H7 (cell line): ENCODE data around the gene FUT8. TPM values are rescaled to one million over a fixed set of nuclear protein-coding genes. Genes with fewer than 3 reads are reported as not detected.

Experiments used
- DNase-seq: peaks from one replicate; pipeline ENCODE4 v3.0.0; 2012
- H3K27me3 ChIP-seq: 2 replicates; pipeline ENCODE4 v1.6.0; 2011; ENCODE audit warnings: mild to moderate bottlenecking, low read length; ENCODE audit not compliant: control insufficient read depth, insufficient read depth
- H3K36me3 ChIP-seq: replicated peaks from 2 replicates; pipeline ENCODE4 v1.5.1; 2011; ENCODE audit warnings: low read length; ENCODE audit not compliant: control insufficient read depth, insufficient read depth
- H3K4me3 ChIP-seq: 2 replicates; pipeline ENCODE4 v1.5.1; 2011; ENCODE audit warnings: low read depth, mild to moderate bottlenecking, control low read depth, low read length, moderate library complexity; ENCODE audit not compliant: insufficient read depth
- total RNA-seq: library from RNA; depleted of rRNA; stranded (reverse); fragments of >200 nt; shearing (Covaris generic); gene quantifications from 2 replicates; pipeline ENCODE4 v1.2.3, GENCODE V29; 2014

The FUT8 gene
- total RNA-seq, 1 experiment from 2014 or later, result 34.9 TPM

DNA sequence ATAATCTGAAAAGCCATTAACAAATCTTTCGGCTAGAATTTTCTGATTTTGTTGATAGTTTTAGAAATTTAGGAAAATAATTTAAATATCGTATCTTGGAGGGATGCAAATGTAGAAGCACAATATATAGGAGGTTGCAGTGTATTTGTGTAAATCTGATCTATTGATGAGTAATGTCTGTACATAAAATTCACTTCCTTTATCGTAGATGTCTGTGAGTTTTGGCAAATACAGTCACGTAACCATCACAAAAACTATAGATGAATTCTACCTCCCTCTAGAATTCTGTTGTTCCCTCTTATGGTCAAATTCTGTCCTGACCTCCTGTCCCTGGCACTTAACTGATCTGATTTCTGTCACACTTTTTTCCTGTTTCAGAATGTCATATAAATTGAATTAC lies 151.8 kb downstream of the FUT8 start:
- no peak overlapping the region for H3K4me3 ChIP-seq
- H3K27me3 ChIP-seq, result no peaks in the 10 kb centered on the region
- H3K36me3 ChIP-seq, result no peaks in the 10 kb centered on the region
- DNase-seq, result no peak

DNA sequence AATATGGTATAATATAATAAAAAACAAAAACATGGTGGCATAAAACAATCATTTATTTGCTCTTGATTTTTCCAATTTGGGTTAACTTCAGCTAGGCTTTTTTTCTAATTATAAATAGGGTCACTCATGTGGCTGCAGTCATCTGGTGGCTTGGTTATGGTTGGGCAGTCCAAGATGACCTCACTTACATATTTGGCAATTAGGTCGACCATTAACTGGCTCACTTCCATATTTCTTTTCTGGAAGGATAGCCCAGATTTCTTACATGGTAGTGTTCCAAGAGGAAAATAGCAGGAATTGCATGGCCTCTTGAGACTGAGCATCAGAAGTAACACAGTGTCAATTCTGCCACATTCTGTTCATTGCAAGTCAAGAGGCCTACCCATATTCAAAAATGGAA lies 153.4 kb downstream of the FUT8 start:
- DNase-seq, result no peak
- no peaks in the 10 kb centered on the region for H3K27me3 ChIP-seq
- no peak overlapping the region for H3K4me3 ChIP-seq
- no peaks in the 10 kb centered on the region for H3K36me3 ChIP-seq

DNA sequence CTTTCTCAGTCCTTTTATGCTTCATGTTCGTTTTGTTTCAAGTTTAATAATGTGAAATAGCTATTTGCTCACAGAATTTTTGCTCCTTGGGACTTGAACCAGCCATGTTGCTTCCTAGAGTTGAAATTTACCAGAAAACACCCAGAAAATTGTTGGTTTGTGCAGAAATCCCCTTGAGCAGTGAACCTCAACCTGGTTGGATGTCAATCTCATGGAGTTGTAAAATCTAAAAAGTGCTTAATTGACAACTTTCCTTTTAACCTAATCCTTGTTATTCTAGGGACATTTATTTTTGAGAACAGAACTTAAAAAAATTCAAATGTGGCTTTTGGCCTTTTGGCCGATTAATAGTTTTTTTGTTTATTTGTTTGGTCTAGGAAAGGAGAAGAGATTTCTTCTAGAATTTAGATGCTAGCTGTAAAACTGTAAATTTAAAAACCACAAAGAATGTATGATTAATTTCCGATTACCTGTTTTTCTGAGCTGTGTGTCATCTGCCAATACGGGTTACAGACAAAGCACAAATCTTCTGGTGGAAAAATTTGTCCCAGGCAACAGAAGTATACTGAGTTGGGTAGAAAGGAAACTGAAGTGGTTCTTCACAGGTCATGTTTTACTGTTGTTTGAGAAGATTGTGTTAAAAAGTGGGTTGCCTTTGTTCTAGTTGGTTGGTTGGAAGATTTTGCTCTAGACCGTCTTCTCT lies 154.4 kb downstream of the FUT8 start:
- Histone ChIP-seq H3K36me3 (no peaks in the 10 kb centered on the region), H3K27me3 (no peaks in the 10 kb centered on the region), H3K4me3 (no peak overlapping the region)
- no peak for DNase-seq

DNA sequence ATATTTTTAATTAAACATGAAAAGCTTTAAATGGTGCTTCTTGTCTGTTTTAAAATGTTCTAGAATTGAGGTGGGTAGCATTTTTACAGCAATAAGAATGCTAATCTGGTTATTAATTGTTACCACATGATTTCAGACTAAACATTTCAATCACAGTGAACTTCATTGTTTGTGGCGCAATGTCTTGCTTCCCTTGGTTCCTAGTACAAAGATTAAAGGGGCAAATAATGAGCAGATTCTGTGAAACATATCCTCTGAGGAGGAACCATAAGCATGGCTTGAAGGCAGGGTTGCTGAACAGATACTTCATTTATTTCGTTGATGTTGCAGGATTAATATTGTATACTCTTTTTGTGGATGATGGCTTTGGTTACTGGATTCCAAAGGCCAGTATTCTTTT lies 162.1 kb downstream of the FUT8 start:
- DNase-seq, result no peak
- H3K36me3 ChIP-seq, result no peaks in the 10 kb centered on the region
- H3K4me3 ChIP-seq, result no peak overlapping the region
- no peaks in the 10 kb centered on the region for H3K27me3 ChIP-seq

DNA sequence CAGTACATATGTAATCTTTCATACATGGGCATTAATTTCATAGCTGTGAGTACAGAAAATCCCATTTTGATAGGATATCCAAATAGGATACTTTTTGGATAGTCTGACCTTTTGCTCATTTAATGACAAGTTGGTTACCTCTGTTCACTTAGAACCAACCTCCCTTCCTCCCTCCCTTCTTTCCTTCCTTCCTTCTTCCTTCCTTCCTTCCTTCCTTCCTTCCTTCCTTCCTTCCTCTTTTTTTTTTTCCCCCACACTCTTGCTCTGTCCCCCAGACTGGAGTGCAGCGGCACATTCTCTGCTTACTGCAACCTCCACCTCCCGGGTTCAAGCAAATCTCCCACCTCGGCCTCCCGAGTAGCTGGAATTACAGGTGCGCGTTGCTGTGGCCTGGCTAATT lies 162.9 kb downstream of the FUT8 start:
- no peak overlapping the region for H3K4me3 ChIP-seq
- H3K27me3 ChIP-seq, result no peaks in the 10 kb centered on the region
- H3K36me3 ChIP-seq, result no peaks in the 10 kb centered on the region
- DNase-seq, result no peak

DNA sequence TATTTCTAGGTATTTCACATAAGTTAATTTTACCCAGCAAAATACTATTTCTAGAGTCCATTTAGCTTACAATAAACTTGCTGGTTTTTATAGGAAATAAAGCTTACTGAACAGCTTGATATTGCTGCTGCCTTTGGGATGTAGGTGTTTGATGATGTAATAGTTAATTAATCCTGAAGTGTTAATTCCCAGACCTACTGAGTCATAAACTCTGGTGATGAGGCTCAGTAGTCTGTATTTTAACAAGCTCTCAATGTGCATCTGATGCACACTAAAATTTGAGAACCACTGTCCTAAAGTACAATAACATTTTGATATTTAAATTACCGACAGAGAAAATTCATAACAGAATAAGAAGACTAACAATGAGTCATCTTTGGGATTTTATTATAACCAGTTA lies 168.4 kb downstream of the FUT8 start:
- Histone ChIP-seq H3K27me3 (no peaks in the 10 kb centered on the region), H3K36me3 (no peaks in the 10 kb centered on the region), H3K4me3 (no peak overlapping the region)
- DNase-seq, result no peak

DNA sequence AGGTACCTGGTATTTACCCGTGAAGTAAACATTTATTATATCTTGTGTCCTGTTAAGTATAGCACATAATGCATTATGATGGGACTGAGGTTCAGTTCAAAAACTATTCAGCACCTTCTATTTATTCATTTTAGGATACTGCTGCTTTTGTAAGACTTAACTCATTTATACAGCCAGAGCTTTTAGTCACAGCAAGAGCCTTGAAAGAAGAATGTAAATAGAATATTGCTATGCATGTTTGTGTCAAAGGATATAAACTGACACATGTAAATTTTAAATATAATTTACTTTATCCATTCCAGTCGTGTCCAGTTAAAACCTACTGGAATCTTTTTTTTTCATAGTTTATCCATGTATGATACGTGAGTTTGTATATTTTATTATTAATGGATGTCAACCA lies 168.8 kb downstream of the FUT8 start:
- no peaks in the 10 kb centered on the region for H3K36me3 ChIP-seq
- DNase-seq, result no peak
- H3K27me3 ChIP-seq, result no peaks in the 10 kb centered on the region
- H3K4me3 ChIP-seq, result no peak overlapping the region

DNA sequence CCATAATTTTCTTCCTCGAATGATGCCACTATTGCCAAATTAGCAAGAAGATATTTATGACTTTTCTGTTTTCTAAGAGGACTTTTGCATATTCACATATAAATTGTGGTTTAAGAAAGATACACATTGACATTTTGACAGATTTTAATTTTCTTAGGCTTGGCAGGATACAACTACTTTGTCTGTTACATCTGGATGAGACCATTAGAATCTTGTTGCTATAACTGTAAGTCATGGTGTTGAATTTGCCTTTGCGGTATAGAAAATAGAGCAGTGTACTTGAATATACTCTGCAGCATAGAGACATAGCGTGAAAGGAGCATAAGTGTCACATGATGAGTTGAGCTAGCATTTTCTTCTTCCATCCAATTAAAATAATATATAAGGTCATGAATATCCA lies 169.3 kb downstream of the FUT8 start:
- Histone ChIP-seq H3K36me3 (no peaks in the 10 kb centered on the region), H3K4me3 (no peak overlapping the region), H3K27me3 (no peaks in the 10 kb centered on the region)
- DNase-seq, result no peak

DNA sequence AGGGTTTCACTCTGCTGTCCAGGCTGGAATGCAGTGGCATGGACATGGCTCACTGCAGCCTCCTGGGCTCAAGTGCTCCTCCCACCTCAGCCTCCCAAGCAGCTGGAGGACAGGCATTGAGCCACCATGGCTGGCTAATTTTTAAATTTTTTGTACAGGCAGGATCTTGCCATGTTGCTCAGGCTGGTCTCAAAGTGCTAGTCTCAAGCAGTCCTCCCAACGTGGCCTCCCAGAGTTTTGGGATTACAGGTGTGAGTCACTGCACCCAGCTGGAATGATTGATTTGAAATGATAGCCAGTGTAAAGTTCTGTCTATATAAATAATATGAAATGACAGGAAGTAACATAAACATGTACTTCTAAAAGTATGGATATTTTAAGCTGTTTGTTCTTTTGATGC lies 172.7 kb downstream of the FUT8 start:
- no peak overlapping the region for H3K4me3 ChIP-seq
- H3K36me3 ChIP-seq, result no peaks in the 10 kb centered on the region
- H3K27me3 ChIP-seq, result no peaks in the 10 kb centered on the region
- DNase-seq, result no peak

DNA sequence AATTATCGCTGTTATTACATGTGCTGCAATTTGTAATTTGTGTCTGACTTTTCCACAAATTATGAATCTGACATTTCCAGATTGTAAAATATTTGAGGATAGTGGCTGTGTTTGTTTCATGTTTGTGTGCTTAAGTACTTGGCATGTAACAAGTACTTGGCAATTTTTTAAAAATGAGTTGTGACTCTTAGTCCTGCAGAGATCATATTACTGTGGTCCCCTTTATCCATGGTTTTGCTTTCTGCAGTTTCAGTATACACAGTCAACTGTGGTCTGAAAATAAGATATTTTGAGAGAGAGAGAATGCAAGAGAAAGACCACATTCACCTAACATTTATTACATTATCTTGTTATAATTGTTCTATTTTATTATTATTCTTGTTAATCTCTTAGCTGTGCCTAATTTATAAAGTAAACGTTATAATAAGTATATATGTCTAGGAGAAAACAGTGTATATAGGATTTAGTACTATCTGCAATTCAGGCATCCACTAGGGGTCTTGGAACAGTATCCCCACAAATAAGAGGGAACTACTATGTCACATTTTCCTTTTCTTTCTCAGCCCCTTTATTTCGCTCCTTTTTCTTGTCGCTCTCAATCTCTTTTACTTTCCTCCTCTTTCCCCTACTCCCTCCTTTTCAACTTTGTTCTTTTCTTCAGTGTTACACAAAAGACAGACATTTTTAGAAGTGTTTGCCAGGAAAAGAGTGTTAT lies 176.1 kb downstream of the FUT8 start:
- no peak for DNase-seq
- Histone ChIP-seq H3K36me3 (no peaks in the 10 kb centered on the region), H3K27me3 (no peaks in the 10 kb centered on the region), H3K4me3 (no peak overlapping the region)

DNA sequence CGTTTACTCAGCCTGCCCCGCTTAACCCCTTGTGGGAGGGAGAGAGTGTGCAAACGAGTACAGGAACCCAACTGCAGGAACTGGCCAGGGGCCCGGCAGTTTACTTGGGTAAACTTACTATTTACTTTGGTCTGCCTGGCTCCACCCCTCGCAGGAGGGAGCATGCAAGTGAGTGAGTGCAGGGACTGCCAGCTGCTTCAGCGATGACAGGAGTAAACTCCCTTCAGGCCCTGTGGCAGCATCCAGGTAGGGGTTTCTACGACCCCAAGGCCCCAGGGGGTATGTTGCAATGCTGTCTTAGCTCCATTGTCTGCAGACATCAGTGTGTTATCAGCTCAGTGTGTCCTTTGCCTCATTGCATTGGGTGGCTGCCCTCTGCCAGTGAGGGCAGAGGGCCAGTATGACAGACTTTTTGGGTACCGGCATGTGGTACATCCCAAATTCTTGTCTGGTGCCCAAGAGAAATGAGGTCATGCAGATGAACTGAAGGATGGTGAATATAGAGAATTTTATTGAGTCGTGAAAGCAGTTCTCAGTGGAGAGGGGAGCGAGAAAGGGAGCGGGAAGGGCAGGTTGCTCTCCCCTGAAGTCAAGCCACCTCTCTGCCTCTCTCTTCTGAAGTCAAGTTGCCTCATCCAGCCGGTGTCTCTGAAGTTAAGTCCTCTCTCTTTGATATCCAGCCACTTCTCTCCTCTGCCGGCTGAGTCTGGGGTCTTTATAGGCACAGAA lies 181.8 kb downstream of the FUT8 start:
- no peaks in the 10 kb centered on the region for H3K36me3 ChIP-seq
- H3K4me3 ChIP-seq, result peak overlapping the region; percentile 10; the same call in 1 of the 2 replicates
- peak; percentile 32 for DNase-seq
- H3K27me3 ChIP-seq, result no peaks in the 10 kb centered on the region

DNA sequence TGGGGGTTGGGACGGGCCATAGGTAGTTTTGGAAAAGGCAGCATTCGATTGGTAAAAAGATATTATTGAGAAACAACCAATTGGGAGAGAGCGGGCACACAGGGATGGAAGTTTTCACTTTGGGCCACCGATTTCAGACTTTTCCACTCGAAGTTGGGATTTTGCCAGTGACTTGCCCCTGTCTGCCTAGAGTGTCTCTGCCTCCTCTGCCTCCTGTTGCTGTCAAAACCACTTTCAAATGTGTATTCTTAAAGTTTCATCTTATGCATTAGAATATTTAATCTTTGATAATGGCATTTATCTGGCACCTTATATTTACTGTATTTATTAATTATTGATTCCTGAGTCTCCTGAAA lies 182.3 kb downstream of the FUT8 start:
- no peak for DNase-seq
- Histone ChIP-seq H3K27me3 (no peaks in the 10 kb centered on the region), H3K4me3 (no peak overlapping the region), H3K36me3 (no peaks in the 10 kb centered on the region)

DNA sequence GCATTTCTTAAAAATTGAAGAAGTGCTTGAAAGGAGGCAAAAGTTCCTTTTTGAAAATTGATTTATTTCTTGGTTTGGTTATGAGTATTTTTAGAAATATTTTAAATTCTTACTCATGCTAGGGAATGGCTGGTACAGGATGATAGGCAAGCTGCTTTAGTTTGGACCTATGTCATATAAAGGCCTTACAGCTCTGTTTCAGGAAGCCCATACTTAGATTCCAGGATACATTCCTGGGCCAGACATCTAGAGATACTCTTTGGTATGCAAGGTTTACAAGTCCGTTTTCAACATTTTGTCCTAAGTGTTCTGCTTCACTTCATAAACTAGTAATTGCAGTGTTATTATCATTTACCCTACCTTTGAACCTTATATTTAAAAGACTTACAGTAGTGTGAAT lies 186.8 kb downstream of the FUT8 start:
- no peak for DNase-seq
- Histone ChIP-seq H3K27me3 (no peaks in the 10 kb centered on the region), H3K4me3 (no peak overlapping the region), H3K36me3 (no peaks in the 10 kb centered on the region)

DNA sequence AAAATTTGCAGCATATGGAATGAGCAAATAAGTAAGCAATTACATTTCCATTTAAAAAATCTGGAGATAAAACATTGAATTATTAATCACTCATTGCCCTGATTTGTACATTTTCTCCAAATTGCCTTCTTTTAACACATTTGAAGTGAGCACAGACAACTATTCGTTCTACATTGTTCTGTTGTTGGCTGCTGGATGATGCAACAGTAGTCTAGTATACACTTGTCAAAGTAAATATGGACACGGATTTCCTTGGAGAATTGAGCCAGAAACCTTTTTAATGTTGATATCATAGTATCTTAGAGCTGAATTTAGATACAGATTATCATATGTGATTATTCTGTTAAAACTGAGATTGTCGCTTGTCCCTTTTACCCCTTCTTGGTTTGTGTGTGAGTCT lies 188.2 kb downstream of the FUT8 start:
- no peaks in the 10 kb centered on the region for H3K27me3 ChIP-seq
- no peak for DNase-seq
- H3K4me3 ChIP-seq, result no peak overlapping the region
- H3K36me3 ChIP-seq, result no peaks in the 10 kb centered on the region

DNA sequence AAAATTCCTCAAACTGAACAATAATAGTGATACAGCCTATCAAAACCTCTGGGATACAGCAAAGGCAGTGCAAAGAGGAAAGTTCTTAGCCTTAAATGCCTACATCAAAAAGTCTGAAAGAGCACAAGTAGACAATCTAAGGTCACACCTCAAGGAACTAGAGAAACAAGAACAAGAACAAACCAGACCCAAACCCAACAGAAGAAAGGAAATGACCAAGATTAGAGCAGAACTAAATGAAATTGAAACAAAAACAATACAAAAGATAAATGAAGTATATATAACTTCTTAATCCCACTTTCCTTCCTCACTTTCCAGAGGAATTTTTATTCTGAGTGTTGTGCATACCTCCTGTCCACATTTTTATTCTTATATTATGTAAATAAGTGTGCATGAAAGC lies 192.0 kb downstream of the FUT8 start:
- Histone ChIP-seq H3K4me3 (no peak overlapping the region), H3K36me3 (no peaks in the 10 kb centered on the region), H3K27me3 (no peaks in the 10 kb centered on the region)
- DNase-seq, result no peak
